Mesendoderm (in vitro differentiated cells): ENCODE data around the gene ABLIM3. TPM values are rescaled to one million over a fixed set of nuclear protein-coding genes. Genes with fewer than 3 reads are reported as not detected.

ENCODE experiments used
- DNase-seq: peaks from one replicate; pipeline ENCODE4 v3.0.0; 2013
- H2AK5ac ChIP-seq: 2 replicates; pipeline ENCODE4 v1.6.1; 2013; ENCODE audit warnings: low read length, inconsistent platforms
- H2BK120ac ChIP-seq: 2 replicates; pipeline ENCODE4 v1.6.1; 2013; ENCODE audit warnings: low read depth, mild to moderate bottlenecking, low read length, moderate library complexity, mixed read lengths
- H2BK15ac ChIP-seq: replicated peaks from 2 replicates; pipeline ENCODE4 v1.6.1; 2013; ENCODE audit warnings: low read depth, mild to moderate bottlenecking, moderate library complexity
- H2BK5ac ChIP-seq: 2 replicates; pipeline ENCODE4 v1.6.1; 2013; ENCODE audit warnings: low read length, inconsistent platforms
- H3K18ac ChIP-seq: 2 replicates; pipeline ENCODE4 v1.6.1; 2013; ENCODE audit warnings: mild to moderate bottlenecking, low read length, mixed read lengths
- H3K23ac ChIP-seq: one replicate; pipeline ENCODE4 v1.6.1; 2013; ENCODE audit warnings: low read length
- H3K27ac ChIP-seq: 2 replicates; pipeline ENCODE4 v1.5.1; 2013; ENCODE audit warnings: low read depth, mild to moderate bottlenecking, inconsistent platforms, low read length, moderate library complexity
- H3K27me3 ChIP-seq: 2 replicates; pipeline ENCODE4 v1.6.1; 2013; ENCODE audit warnings: low read length, control low read depth, mild to moderate bottlenecking, inconsistent platforms; ENCODE audit not compliant: insufficient read depth, poor library complexity
- H3K36me3 ChIP-seq: 2 replicates; pipeline ENCODE4 v1.6.1; 2013; ENCODE audit warnings: low read length, inconsistent platforms; ENCODE audit not compliant: control insufficient read depth, insufficient read depth
- H3K4ac ChIP-seq: one replicate; pipeline ENCODE4 v1.6.1; 2013; ENCODE audit warnings: low read depth, mild to moderate bottlenecking, low read length, moderate library complexity
- H3K4me1 ChIP-seq: 2 replicates; pipeline ENCODE4 v1.6.1; 2013; ENCODE audit warnings: low read depth, low read length, inconsistent platforms; ENCODE audit not compliant: control insufficient read depth
- H3K4me2 ChIP-seq: 2 replicates; pipeline ENCODE4 v1.6.1; 2013; ENCODE audit warnings: low read length
- H3K4me3 ChIP-seq: 2 replicates; pipeline ENCODE4 v1.5.1; 2013; ENCODE audit warnings: mild to moderate bottlenecking, low read length
- H3K56ac ChIP-seq: one replicate; pipeline ENCODE4 v1.6.1; 2013; ENCODE audit warnings: low read length
- H3K79me1 ChIP-seq: 2 replicates; pipeline ENCODE4 v1.6.1; 2013; ENCODE audit warnings: low read length, inconsistent platforms
- H3K79me2 ChIP-seq: 2 replicates; pipeline ENCODE4 v1.6.1; 2013; ENCODE audit warnings: mild to moderate bottlenecking, low read length; ENCODE audit not compliant: control insufficient read depth, insufficient read depth
- H3K9ac ChIP-seq: 2 replicates; pipeline ENCODE4 v1.6.1; 2013; ENCODE audit warnings: low read length, inconsistent platforms
- H4K5ac ChIP-seq: one replicate; pipeline ENCODE4 v1.6.1; 2013; ENCODE audit warnings: low read length
- H4K8ac ChIP-seq: one replicate; pipeline ENCODE4 v1.6.1; 2013; ENCODE audit warnings: low read depth, mild to moderate bottlenecking, control low read depth, low read length, moderate library complexity
- WGBS: extraction: QIAGEN DNeasy Blood & Tissue Kit; methylation state at CpG from one replicate; pipeline ENCODE4 v1.1.7; 2013; ENCODE audit warnings: low lambda C conversion rate, missing lambda C conversion rate; ENCODE audit not compliant: insufficient coverage; ENCODE audit errors: extremely low coverage; 5-methylcytosine and 5-hydroxymethylcytosine counted together
- polyA plus RNA-seq, 2 experiments: library from polyadenylated mRNA; stranded (reverse); fragments of 200-250 nt; gene quantifications; one replicate each; pipeline ENCODE4 v1.2.3, GENCODE V29; 2013

The ABLIM3 gene
- 0.18 TPM for polyA plus RNA-seq (2013, experiment 1 of 2)
- polyA plus RNA-seq (2013, experiment 2 of 2): 0.18 TPM

- no CpG with 5 or more reads among the region's 54 CpGs for WGBS
- Histone ChIP-seq H3K56ac (peak within 1 kb of the TSS; percentile 22), H3K79me2 (no peaks in the 10 kb centered on the region), H3K4ac (no peak within 1 kb of the TSS), H3K4me2 (peak within 1 kb of the TSS; percentile 82), H4K5ac (no peak within 1 kb of the TSS), H3K4me1 (no peaks in the 10 kb centered on the region), H3K27me3 (no peaks in the 10 kb centered on the region), H2BK120ac (no peak within 1 kb of the TSS), H4K8ac (no peak within 1 kb of the TSS), H3K36me3 (no peaks in the 10 kb centered on the region), H3K9ac (peak within 1 kb of the TSS; percentile 43), H2BK5ac (no peak within 1 kb of the TSS), H3K4me3 (peak within 1 kb of the TSS; percentile 36), H3K23ac (no peak within 1 kb of the TSS), H3K18ac (no peak within 1 kb of the TSS), H2BK15ac (no peak within 1 kb of the TSS), H3K79me1 (no peaks in the 10 kb centered on the region), H2AK5ac (no peak within 1 kb of the TSS), H3K27ac (no peak within 1 kb of the TSS)
- DNase-seq: peak; percentile 72
Measured at GRCh38 chr5:149141224-149141956, at the start of gene ABLIM3. TSS of gene ABLIM3 (plus strand) at chr5:149141493. CDS start at chr5:149142096, 603 bp downstream.

- WGBS: no CpG with 5 or more reads among the region's 2 CpGs
Measured at GRCh38 chr5:149093625-149094024, 47.7 kb upstream of the ABLIM3 start.

GRCh38 chr5:149094996-149095395, 46.3 kb upstream of the ABLIM3 start:
- H4K5ac ChIP-seq: no peak overlapping the region
- no peak overlapping the region for H3K56ac ChIP-seq
- H3K27me3 ChIP-seq: no peaks in the 10 kb centered on the region
- no peak overlapping the region for H4K8ac ChIP-seq
- H2BK5ac ChIP-seq: no peak overlapping the region
- no CpG with 5 or more reads among the region's 2 CpGs for WGBS
- H3K4me3 ChIP-seq: no peak overlapping the region
- H3K4me1 ChIP-seq: no peaks in the 10 kb centered on the region
- H2BK15ac ChIP-seq: no peak overlapping the region
- no peaks in the 10 kb centered on the region for H3K79me2 ChIP-seq
- no peak overlapping the region for H3K4me2 ChIP-seq
- no peak overlapping the region for H2BK120ac ChIP-seq
- no peaks in the 10 kb centered on the region for H3K79me1 ChIP-seq
- no peak overlapping the region for H2AK5ac ChIP-seq
- no peaks in the 10 kb centered on the region for H3K36me3 ChIP-seq
- H3K4ac ChIP-seq: no peak overlapping the region
- H3K23ac ChIP-seq: no peak overlapping the region
- H3K9ac ChIP-seq: no peak overlapping the region
- DNase-seq: no peak
- H3K18ac ChIP-seq: no peak overlapping the region
- H3K27ac ChIP-seq: no peak overlapping the region

More at GRCh38 chr5:149093625-149094024, 47.7 kb upstream of the ABLIM3 start:
- Histone ChIP-seq H3K18ac (no peak overlapping the region), H3K79me1 (no peaks in the 10 kb centered on the region), H3K56ac (no peak overlapping the region), H3K9ac (no peak overlapping the region), H3K23ac (no peak overlapping the region), H4K8ac (no peak overlapping the region), H3K79me2 (no peaks in the 10 kb centered on the region), H3K27me3 (no peaks in the 10 kb centered on the region), H3K36me3 (no peaks in the 10 kb centered on the region), H4K5ac (no peak overlapping the region), H2AK5ac (no peak overlapping the region), H2BK15ac (no peak overlapping the region), H3K4me3 (no peak overlapping the region), H3K4ac (no peak overlapping the region), H3K27ac (no peak overlapping the region), H3K4me1 (no peaks in the 10 kb centered on the region), H2BK5ac (no peak overlapping the region), H3K4me2 (no peak overlapping the region), H2BK120ac (no peak overlapping the region)
- DNase-seq: no peak

GRCh38 chr5:149099920-149100319, 41.4 kb upstream of the ABLIM3 start:
- Histone ChIP-seq H3K23ac (no peak overlapping the region), H3K36me3 (no peaks in the 10 kb centered on the region), H3K27ac (no peak overlapping the region), H4K5ac (no peak overlapping the region), H3K4me1 (no peaks in the 10 kb centered on the region), H3K56ac (no peak overlapping the region), H3K4ac (no peak overlapping the region), H3K4me3 (no peak overlapping the region), H2BK15ac (no peak overlapping the region), H3K79me2 (no peaks in the 10 kb centered on the region), H3K9ac (no peak overlapping the region), H4K8ac (no peak overlapping the region), H2BK5ac (no peak overlapping the region), H3K79me1 (no peaks in the 10 kb centered on the region), H3K18ac (no peak overlapping the region), H2AK5ac (no peak overlapping the region), H2BK120ac (no peak overlapping the region), H3K4me2 (no peak overlapping the region), H3K27me3 (no peaks in the 10 kb centered on the region)
- DNase-seq: no peak

- H2BK120ac ChIP-seq: no peak overlapping the region
- H3K36me3 ChIP-seq: no peaks in the 10 kb centered on the region
- no peak overlapping the region for H2BK5ac ChIP-seq
- H3K56ac ChIP-seq: no peak overlapping the region
- H3K79me2 ChIP-seq: no peaks in the 10 kb centered on the region
- no peak overlapping the region for H2AK5ac ChIP-seq
- no peak overlapping the region for H3K9ac ChIP-seq
- no peaks in the 10 kb centered on the region for H3K4me1 ChIP-seq
- DNase-seq: no peak
- H3K4me2 ChIP-seq: no peak overlapping the region
- H3K27ac ChIP-seq: no peak overlapping the region
- no peak overlapping the region for H4K5ac ChIP-seq
- no peak overlapping the region for H4K8ac ChIP-seq
- no peak overlapping the region for H3K4ac ChIP-seq
- H3K79me1 ChIP-seq: no peaks in the 10 kb centered on the region
- no peaks in the 10 kb centered on the region for H3K27me3 ChIP-seq
- no peak overlapping the region for H3K18ac ChIP-seq
- H3K23ac ChIP-seq: no peak overlapping the region
- no peak overlapping the region for H3K4me3 ChIP-seq
- H2BK15ac ChIP-seq: no peak overlapping the region
Measured at GRCh38 chr5:149100331-149100730, 41.0 kb upstream of the ABLIM3 start.
